Progenitor cell of endocrine pancreas (in vitro differentiated cells): ENCODE results near the gene SLC16A5. TPM values are rescaled to one million over a fixed set of nuclear protein-coding genes. Genes with fewer than 3 reads are reported as not detected.
A peak's percentile ranks its signal among the peaks of the same experiment; 100 is the strongest.
"Not testable (repeated sequence)": the region's sequence is repeated elsewhere in the genome, so short reads cannot be mapped to it uniquely, and the experiment has no call there.

Experiments
- DNase-seq: peaks from one replicate; pipeline ENCODE4 v3.0.0; 2021; ENCODE audit warnings: low spot score; ENCODE audit not compliant: unreplicated experiment
- H3K27ac Mint-ChIP-seq: 2 replicates; pipeline ENCODE4 v1.8.0; 2021; ENCODE audit warnings: mild to moderate bottlenecking, moderate library complexity, mixed read lengths
- H3K27me3 Mint-ChIP-seq: 2 replicates; pipeline ENCODE4 v1.8.0; 2021; ENCODE audit warnings: mixed read lengths
- H3K36me3 Mint-ChIP-seq: 2 replicates; pipeline ENCODE4 v1.8.0; 2022; ENCODE audit warnings: mixed read lengths; ENCODE audit not compliant: insufficient read depth
- H3K4me1 Mint-ChIP-seq: 2 replicates; pipeline ENCODE4 v1.8.0; 2021; ENCODE audit warnings: low read depth, mixed read lengths
- H3K4me3 Mint-ChIP-seq: 2 replicates; pipeline ENCODE4 v1.8.0; 2021; ENCODE audit warnings: low read depth, mild to moderate bottlenecking, moderate library complexity, mixed read lengths
- H3K9me3 Mint-ChIP-seq: 2 replicates; pipeline ENCODE4 v1.8.0; 2021; ENCODE audit warnings: low read depth, mixed read lengths
- CTCF ChIP-seq: fragments of 200-600 bp; sonication (generic); IDR thresholded peaks from one replicate; pipeline ENCODE4 v1.5.0; 2021; ENCODE audit warnings: antibody characterized with exemption, mild to moderate bottlenecking; ENCODE audit not compliant: unreplicated experiment
- long read RNA-seq: library from polyadenylated mRNA; unstranded; transcript quantifications from one replicate; pipeline ENCODE4 v2.0.0, GENCODE V29; 2020
- total RNA-seq: library from RNA; stranded (reverse); gene quantifications from 2 replicates; pipeline ENCODE4 v1.2.1, GENCODE V29; 2021

Gene SLC16A5
- total RNA-seq: 16.0 and 16.9 TPM in 2 replicates
- long read RNA-seq, partial matches to known transcripts: 2 of 5 reads
- long read RNA-seq, other reads (novel, unspliced or antisense): 2 of 5 reads

GRCh38 chr17:75087558-75088453 is at the start of gene SLC16A5:
TSS of gene SLC16A5 (plus strand) at chr17:75087954. CDS start at chr17:75093637, 5,683 bp downstream.
- H3K9me3 Mint-ChIP-seq: no peaks in the 10 kb centered on the region

GRCh38 chr17:75039238-75039637 is 48.5 kb upstream of the SLC16A5 start:
- no peak overlapping the region for H3K4me3 Mint-ChIP-seq
- no peaks in the 10 kb centered on the region for H3K27me3 Mint-ChIP-seq
- H3K4me1 Mint-ChIP-seq: no peaks in the 10 kb centered on the region
- H3K36me3 Mint-ChIP-seq: peaks cover 5% of the 10 kb centered on the region
- H3K27ac Mint-ChIP-seq: no peak overlapping the region
- no peak for DNase-seq
- TF ChIP-seq CTCF: no peak
- no peaks in the 10 kb centered on the region for H3K9me3 Mint-ChIP-seq

More at GRCh38 chr17:75087558-75088453, at the start of gene SLC16A5:
- peak within 1 kb of the TSS; percentile 84 for H3K27ac Mint-ChIP-seq
- H3K4me1 Mint-ChIP-seq: peaks cover 21% of the 10 kb centered on the region
- no peaks in the 10 kb centered on the region for H3K36me3 Mint-ChIP-seq
- no peaks in the 10 kb centered on the region for H3K27me3 Mint-ChIP-seq
- H3K4me3 Mint-ChIP-seq: peak within 1 kb of the TSS; percentile 81
- peak; percentile 81 for DNase-seq
- TF ChIP-seq CTCF: no peak

GRCh38 chr17:75041656-75042280 is 46.0 kb upstream of the SLC16A5 start:
- no peak for DNase-seq
- H3K27me3 Mint-ChIP-seq: no peaks in the 10 kb centered on the region
- no peak overlapping the region for H3K27ac Mint-ChIP-seq
- H3K36me3 Mint-ChIP-seq: peaks cover 5% of the 10 kb centered on the region
- no peak for TF ChIP-seq CTCF
- peaks cover 11% of the 10 kb centered on the region for H3K4me1 Mint-ChIP-seq
- H3K9me3 Mint-ChIP-seq: no peaks in the 10 kb centered on the region
- H3K4me3 Mint-ChIP-seq: no peak overlapping the region

- not testable (repeated sequence) for H3K4me3 Mint-ChIP-seq, H3K9me3 Mint-ChIP-seq, DNase-seq, H3K27ac Mint-ChIP-seq, H3K27me3 Mint-ChIP-seq, H3K36me3 Mint-ChIP-seq
- H3K4me1 Mint-ChIP-seq: peaks cover 23% of the 10 kb centered on the region
Observed at GRCh38 chr17:75043789-75044188, 44.0 kb upstream of the SLC16A5 start.

- no peaks in the 10 kb centered on the region for H3K27me3 Mint-ChIP-seq
- H3K9me3 Mint-ChIP-seq: no peaks in the 10 kb centered on the region
- H3K4me3 Mint-ChIP-seq: peak overlapping the region; percentile 58
- H3K27ac Mint-ChIP-seq: peak overlapping the region; percentile 88
- DNase-seq: no peak
- H3K36me3 Mint-ChIP-seq: peaks cover 5% of the 10 kb centered on the region
- no peak for TF ChIP-seq CTCF
- H3K4me1 Mint-ChIP-seq: peaks cover 23% of the 10 kb centered on the region
Observed at GRCh38 chr17:75044716-75045115, 43.0 kb upstream of the SLC16A5 start.

- DNase-seq, H3K27me3 Mint-ChIP-seq, H3K9me3 Mint-ChIP-seq, H3K36me3 Mint-ChIP-seq: not testable (repeated sequence)
- Mint-ChIP-seq H3K4me1 (peaks cover 23% of the 10 kb centered on the region), H3K27ac (peak overlapping the region; percentile 97), H3K4me3 (peak overlapping the region; percentile 96)
Observed at GRCh38 chr17:75045946-75046406, 41.8 kb upstream of the SLC16A5 start.
